Measurements from ENCODE around the gene TMEM106A.
A peak's percentile ranks its signal among the peaks of the same experiment; 100 is the strongest.
"Not testable (repeated sequence)": the region's sequence is repeated elsewhere in the genome, so short reads cannot be mapped to it uniquely, and the experiment has no call there.

The TMEM106A gene

GRCh38 chr17:43216369-43216761 lies 4.7 kb downstream of the TMEM106A start:
- DNase-seq = no peak

GRCh38 chr17:43216762-43217613 lies 5.3 kb downstream of the TMEM106A start:
- DNase-seq = no peak

- DNase-seq = peak; percentile 32
These were observed 6.0 kb downstream of the TMEM106A start for GRCh38 chr17:43217614-43218087.

- no peak for DNase-seq
These were observed 7.3 kb downstream of the TMEM106A start for GRCh38 chr17:43219001-43219400.

GRCh38 chr17:43219746-43220380 lies 8.2 kb downstream of the TMEM106A start:
- no peak for DNase-seq

GRCh38 chr17:43220511-43221125 lies 8.9 kb downstream of the TMEM106A start:
- no peak for DNase-seq

GRCh38 chr17:43224146-43224705 lies 12.6 kb downstream of the TMEM106A start:
- DNase-seq = no peak

GRCh38 chr17:43226393-43226792 lies 14.7 kb downstream of the TMEM106A start:
- no peak for DNase-seq

GRCh38 chr17:43228020-43228782 lies 16.5 kb downstream of the TMEM106A start, which contains the start of gene CCDC200:
CCDC200 (minus strand) TSS chr17:43228623; CDS start chr17:43228554, 69 bp downstream.
- not testable (repeated sequence) for DNase-seq

- not testable (repeated sequence) for DNase-seq
These were observed 19.7 kb downstream of the TMEM106A start for GRCh38 chr17:43231205-43232020.

- not testable (repeated sequence) for DNase-seq
These were observed 20.5 kb downstream of the TMEM106A start for GRCh38 chr17:43232021-43232699.

- DNase-seq = not testable (repeated sequence)
These were observed 21.6 kb downstream of the TMEM106A start for GRCh38 chr17:43233263-43233662.

GRCh38 chr17:43233877-43234276 lies 22.2 kb downstream of the TMEM106A start, which contains the start of gene RNU2-1:
RNU2-1 (minus strand) TSS chr17:43233977.
- not testable (repeated sequence) for DNase-seq

- not testable (repeated sequence) for DNase-seq
These were observed 27.9 kb downstream of the TMEM106A start for GRCh38 chr17:43239597-43239996.

GRCh38 chr17:43240596-43241352 lies 29.1 kb downstream of the TMEM106A start:
- DNase-seq = not testable (repeated sequence)

- not testable (repeated sequence) for DNase-seq
These were observed 34.8 kb downstream of the TMEM106A start for GRCh38 chr17:43246456-43246855.

Data from CD4-positive, alpha-beta T cell treated with Interleukin-17A for 4 hours (primary cell).